WI38 (cell line): ENCODE results near the gene DIP2C.

ENCODE experiments used
- H3K4me3 ChIP-seq: 2 replicates; pipeline ENCODE4 v1.5.1; 2011; ENCODE audit warnings: low read depth, mild to moderate bottlenecking, control low read depth, low read length
- CTCF ChIP-seq: IDR thresholded peaks from 2 replicates; pipeline ENCODE4 v1.5.1; 2012; ENCODE audit warnings: low read depth, mild to moderate bottlenecking, control low read depth, low read length

The DIP2C gene

GRCh38 chr10:486666-487322 lies 202.7 kb downstream of the DIP2C start:
- H3K4me3 ChIP-seq = no peak overlapping the region
- no peak for TF ChIP-seq CTCF

- no peak overlapping the region for H3K4me3 ChIP-seq
- no peak for TF ChIP-seq CTCF
Measured at GRCh38 chr10:486206-486605, 203.3 kb downstream of the DIP2C start.

DNA sequence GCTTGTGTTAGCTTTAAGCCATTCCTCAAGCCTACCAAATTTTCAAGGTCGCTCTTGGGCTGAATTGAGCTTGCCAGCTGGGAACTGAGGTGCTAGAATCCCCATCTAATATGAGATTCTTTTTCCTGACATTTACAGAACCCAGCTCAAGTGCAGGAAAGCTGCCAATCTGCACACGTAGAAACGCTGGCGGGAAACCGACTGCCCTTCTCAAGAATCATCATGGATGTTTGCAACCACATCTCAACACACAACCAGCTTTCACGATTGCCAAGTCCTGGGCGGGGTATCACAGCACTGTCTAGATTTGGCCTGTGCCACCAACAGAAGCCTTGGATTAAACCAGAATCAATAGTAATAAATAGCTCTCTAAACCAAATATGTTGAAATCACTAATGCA lies 203.7 kb downstream of the DIP2C start:
- TF ChIP-seq CTCF = no peak
- H3K4me3 ChIP-seq = no peak overlapping the region

DNA sequence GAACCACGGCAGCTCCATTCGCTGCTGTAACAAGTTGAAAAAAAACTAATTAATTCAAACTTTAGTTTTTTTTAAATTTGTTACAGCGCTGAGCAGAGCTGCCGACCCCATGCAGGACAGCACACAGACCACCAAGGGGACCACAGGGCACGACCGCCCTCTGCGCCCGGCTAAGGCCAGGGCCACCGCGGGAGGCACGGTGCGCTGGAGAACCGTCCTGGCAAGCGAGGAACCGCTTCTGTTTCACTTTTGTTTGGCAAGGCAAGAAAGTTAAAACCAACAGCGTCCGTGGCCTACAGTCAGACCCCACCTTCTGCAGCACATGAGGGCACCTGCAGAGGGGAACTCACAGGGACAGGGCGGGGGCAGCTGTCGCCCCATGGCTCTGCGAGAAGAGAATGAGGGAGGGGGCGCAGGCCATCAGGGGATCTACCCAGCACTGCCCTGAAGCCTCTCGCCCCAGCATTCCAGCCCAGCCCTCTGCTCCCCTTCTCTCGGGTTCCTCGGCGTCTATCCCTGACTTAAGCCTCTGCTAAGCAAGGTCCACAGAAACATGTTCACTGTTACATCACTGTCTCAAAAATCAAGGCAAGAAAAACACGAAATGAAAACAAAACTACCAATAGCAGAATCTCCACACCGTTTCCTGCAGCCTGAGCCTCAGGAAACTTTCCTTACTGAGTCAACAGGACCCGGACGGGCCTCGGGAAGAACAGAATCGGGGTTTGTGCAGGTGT lies 204.4 kb downstream of the DIP2C start:
- no peak for TF ChIP-seq CTCF
- H3K4me3 ChIP-seq = peak overlapping the region; percentile 27; the same call in 1 of the 2 replicates

GRCh38 chr10:484441-484924 lies 205.0 kb downstream of the DIP2C start:
- H3K4me3 ChIP-seq = peak overlapping the region; percentile 27; the same call in 1 of the 2 replicates
- TF ChIP-seq CTCF = no peak

GRCh38 chr10:483261-483660 lies 206.2 kb downstream of the DIP2C start:
- no peak overlapping the region for H3K4me3 ChIP-seq
- TF ChIP-seq CTCF = no peak

GRCh38 chr10:482848-483247 lies 206.6 kb downstream of the DIP2C start:
- TF ChIP-seq CTCF = no peak
- no peak overlapping the region for H3K4me3 ChIP-seq
